Stimulated activated CD8-positive, alpha-beta memory T cell treated with anti-CD3 and anti-CD28 coated beads, Interleukin-4, amount 100 ng/mL, for 24 hours (primary cell): Measurements from ENCODE around the gene CBARP.

Experiments
- DNase-seq: peaks from one replicate; pipeline ENCODE4 v3.0.0-alpha.2; 2020; ENCODE audit warnings: low read depth

The CBARP gene

GRCh38 chr19:1265615-1266128, 27.9 kb upstream of the CBARP start:
- no peak for DNase-seq

DNA sequence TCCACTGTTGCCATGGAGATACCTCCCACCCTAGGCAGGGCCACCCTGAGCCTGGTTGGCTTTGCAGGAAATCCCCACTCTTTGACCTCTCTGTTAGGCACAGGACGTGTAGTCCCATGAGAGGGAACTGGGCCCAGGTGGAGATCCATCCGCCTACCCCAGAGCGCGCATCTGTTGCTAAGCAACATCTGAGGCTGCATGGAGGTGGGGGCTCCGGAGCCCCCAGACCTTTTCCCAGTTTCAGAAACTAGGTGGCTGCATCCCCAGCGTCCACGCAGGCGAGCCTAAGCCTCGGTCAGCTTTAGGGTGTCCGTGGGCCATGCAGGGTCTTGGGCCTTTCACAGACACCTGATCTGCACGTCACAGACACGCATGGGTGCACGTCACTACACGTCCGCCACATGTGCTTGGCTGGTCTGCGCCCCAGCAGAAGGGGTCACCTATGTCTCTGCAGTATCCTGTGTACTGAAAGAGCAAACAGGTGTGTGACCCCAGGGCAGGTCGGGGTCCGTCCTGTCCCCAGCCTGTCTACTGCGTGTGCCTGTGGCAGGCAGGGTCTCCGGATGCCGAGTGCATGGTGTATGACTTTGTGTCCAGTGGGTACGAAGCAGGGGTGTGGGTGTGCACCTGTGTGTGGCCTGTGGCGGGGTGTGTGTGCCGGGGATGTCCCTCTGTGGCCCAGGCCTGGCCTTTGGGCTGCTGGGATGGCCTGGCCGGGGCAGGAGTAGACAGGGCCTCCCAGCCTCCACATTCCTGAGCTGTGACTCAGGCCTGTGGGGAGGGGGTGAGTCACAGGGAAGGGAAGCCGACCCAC, 27.2 kb upstream of the CBARP start:
- DNase-seq = no peak

DNA sequence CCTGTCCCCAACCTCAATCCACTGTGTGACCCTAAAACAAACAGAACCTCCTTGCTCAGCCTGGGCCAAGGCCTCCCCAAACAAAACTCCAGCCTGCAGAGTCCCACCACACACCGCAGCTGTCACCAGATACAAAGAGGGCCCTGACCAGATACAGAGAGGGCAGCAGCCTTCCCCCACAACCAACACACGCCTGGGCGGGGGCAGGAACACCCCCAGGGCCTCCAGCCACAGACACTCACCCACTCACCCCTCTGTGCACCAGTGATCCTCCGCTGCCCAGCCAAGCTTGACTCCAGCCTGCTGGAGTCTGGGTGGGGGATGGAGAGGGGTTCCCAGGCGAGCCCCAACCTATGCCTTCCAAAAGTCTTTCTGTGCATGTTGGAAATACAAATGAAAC, 25.4 kb upstream of the CBARP start:
- no peak for DNase-seq

DNA sequence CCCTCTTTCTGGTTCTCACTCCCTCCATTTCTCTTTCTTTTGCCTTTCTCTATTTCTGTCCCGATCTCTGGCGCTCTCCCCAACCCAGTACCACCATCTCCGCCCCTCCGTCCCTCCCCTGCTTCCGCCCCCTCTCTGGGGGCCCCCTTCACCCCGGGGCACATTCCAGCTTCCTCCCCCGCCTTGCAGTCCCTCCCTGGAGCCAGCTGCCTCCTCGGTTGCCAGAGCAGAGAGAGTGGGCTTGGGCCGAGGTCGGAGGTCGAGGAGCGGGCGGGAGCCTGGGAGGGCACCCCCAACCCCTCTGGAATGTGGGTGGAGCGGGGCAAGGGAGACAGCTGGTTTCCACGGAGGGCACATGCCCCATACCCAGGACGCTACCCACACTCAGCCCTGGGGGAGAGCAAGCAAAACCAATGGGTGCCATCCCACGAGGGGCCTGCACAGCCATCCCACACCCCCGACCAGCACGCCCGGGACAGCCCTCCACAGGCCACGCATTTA, 24.9 kb upstream of the CBARP start:
- no peak for DNase-seq

DNA sequence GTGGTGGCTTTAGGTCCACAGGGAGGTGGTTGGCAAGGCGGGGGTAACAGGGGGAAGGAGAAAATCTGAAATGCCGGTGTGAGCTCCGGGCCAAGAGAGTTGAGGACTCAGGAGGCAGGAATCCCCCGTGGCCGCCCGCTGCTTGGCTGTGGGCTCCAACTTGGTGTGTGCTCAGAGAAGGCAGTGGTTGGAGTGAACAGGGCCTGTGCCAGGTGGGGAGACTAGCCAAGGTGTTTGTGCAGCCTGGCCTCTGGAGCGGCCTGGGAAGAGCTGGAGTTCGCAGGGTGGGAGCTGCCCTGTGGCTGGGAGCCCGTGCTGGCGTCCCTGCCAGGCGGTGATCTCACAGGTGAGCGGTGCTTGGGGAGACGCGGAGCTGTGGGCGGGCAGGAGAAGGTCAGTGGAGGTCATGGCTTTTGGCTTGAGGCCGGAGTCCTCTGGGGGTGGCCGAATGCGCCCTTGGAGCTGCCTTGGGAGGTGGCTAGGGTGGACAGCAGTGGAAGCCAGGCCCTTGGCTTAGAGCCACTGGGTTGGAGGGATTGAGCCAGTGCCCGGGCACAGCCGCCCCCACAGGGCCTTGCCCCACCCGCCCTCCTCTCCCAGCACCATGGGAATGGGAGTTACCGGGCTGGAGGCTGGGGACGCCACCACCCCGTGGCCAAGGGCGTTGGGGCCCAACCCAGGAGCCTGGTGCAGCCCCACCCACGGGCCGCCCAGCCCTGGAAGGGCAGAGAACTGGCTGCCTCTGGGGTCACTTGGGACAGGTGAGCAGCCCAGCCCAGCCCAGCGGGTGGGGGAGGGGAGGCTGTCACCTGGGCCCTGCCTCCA, 24.2 kb upstream of the CBARP start:
- DNase-seq = no peak

GRCh38 chr19:1261538-1261797, 23.7 kb upstream of the CBARP start:
- DNase-seq = no peak

GRCh38 chr19:1260749-1261537, 23.1 kb upstream of the CBARP start:
- DNase-seq = peak; percentile 94

DNA sequence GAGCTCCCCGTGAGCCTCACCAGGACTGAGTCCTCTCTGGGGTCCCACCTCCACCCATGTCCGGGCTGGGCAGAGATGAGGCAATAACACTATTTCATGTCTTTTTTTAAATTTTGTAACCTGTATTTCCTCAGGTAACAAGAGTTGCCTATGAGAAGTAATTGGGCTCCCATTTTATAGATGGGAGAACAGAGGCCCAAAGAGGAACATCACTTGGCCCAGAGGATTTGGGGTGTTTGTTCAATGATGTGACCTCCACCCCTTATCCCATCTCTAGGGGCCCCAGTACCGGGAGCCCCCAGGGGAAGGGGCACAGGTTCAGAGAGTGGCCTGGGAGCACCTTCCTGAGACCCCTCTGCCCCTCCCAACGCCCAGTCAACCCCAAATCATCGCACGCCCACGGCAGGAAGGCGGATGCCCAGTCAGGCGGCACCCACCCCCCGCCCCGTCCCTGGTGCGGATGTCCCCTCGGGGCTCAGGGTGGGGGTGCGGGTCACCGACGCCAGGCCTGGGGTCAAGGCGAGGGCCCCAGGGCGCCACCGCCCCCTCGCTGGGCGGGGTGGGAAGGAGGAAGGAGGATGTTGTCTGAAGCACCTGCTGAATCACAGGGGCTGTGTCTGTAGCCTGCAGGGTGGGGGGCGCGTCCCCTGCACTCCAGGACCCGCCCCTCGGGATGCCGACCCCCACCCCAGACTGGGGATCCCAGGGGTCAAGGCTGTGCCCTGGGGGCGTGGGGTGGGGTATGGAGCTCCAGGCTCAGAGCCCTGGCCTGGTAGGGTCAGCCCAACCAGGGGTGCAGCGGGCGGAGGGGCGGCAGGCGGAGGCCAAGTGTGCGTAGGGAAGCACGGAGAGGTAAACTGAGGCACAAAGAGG, 22.3 kb upstream of the CBARP start:
- DNase-seq = no peak

DNA sequence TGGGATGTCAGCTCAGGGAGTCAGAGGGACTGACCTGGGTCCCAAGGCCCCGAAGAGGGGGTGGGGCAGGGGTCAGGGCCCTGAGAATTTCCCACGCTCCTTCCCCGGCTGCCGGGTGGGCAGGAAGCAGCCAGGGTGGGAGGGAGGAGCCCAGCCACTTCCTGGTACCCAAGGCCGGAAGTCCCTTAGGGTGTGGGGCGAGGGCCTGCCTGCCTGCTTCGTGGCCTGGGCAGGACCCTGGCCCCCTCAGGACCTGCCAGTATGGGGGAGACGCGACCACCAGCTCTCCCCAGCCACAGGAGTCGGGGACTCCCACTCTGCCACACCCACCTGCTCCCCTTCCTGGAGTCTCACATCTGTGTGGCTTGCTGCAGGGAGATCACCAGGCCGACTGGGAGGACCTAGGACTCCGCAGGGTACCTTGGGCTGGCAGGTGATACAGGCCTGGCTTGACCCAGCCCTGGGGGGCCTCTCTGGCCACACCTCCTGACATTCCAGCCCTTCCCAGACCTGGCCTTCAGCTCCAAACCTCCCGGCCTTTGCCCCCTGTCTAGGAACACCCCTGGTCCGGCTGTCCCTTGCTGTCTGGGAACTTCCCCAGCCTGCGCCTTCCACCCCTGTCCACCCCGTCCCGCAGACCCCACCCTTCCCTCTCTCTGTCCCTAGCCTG, 21.5 kb upstream of the CBARP start:
- DNase-seq = no peak

DNA sequence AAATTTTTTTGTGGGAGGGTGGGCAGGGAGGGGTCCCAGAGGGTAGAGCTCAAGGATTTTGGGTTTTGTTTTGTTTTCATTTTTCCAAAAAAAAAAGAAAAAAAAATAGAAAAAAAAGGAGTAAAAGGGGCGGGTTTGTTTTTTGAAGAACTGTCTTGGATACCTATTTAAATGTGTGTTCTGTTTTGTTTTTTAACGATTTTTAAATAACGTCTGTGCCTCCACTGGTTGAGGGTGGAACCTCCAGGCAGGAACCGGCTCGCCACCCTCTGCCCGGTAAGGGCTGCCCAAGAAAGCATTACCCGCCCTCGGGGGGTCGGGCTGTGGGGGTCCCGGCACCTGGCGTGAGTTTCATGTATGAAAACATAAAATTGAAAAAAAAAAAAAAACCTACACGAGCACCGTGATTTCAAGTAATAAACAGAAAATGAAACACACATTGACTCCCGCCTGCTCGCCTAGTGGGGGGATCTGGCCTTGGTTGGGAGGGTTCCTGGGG, 21.0 kb upstream of the CBARP start:
- no peak for DNase-seq

DNA sequence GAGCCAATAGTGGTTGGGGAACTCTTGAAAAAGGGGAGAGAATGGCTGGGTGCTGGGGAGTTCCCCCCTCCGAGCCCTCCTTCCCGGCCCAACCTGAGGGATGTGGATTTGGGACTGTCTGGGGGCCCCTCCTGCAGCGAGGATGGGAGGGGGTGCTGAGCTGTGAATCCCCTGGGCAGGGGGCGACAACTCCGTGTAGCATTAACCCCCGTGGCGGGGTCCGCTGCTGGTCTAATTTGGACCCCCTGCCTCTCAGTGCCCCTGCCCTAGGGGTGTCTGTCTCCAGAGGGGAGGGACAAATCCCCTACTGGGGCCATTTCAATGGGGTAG, 20.3 kb upstream of the CBARP start:
- no peak for DNase-seq

DNA sequence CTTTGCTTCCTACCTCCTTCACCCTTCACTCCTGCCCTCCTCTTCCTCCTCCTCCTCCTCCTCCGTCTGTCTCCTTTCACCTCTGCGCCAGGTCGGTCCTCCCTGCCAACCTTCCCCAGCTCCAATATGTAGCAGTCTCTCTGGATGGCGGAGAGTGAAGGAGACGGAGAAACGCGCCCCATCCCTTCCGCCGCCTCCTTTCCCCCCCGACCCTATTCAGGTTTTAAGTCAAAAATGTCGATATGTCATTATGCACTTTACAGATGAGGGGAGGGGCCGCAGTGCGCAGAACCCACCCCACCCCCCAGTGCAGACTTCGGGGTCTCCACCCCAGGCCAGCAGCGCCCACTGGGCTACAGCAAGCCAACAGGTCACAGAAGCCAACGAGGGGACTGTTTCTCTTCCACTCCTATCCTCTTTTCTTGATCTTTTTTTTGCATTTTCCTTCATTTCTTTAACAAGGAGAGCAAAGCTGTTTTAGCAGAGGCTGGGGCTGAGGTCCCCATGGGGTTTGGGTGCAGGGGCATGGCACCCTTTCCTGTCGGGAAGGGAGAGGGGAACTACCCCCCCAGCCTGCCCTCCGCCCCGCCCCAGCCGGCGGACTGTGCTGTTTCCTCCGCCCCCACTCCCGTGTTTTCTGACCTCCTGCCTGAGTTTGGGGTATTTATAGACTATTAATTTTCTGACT, 19.8 kb upstream of the CBARP start:
- no peak for DNase-seq

DNA sequence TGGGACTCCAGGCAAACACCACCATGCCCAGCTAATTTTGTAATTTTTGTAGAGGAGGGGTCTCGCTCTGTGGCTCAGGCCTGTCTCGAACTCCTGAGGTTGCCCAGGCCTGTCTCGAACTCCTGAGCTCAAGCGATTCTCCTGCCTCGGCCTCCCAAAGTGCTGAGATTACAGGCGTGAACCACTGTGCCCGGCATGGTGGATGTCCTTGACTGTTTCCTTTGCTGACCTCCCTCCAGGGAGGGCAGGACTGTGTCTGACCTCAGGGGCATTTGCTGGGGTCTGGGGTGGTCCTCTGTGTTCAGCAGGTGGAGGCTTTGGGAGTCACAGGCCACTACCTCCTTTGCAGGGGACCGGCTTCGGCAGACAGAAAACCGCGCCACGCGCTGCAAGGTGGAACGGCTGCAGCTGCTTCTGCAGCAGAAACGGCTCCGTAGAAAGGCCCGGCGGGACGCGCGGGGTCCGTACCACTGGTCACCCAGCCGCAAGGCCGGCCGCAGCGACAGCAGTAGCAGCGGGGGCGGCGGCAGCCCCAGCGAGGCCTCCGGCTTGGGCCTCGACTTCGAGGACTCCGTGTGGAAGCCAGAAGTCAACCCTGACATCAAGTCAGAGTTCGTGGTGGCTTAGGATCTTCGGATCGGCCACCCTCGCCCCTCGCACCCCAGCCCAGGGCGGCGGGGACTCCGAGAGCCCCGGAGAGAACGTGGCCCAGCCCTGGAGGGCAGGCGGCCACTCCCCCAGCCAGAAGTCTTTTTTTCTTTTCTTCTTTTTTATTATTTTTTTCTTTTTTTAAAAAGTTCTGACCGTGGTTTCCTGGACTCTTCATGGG, 19.1 kb upstream of the CBARP start:
- DNase-seq = no peak

DNA sequence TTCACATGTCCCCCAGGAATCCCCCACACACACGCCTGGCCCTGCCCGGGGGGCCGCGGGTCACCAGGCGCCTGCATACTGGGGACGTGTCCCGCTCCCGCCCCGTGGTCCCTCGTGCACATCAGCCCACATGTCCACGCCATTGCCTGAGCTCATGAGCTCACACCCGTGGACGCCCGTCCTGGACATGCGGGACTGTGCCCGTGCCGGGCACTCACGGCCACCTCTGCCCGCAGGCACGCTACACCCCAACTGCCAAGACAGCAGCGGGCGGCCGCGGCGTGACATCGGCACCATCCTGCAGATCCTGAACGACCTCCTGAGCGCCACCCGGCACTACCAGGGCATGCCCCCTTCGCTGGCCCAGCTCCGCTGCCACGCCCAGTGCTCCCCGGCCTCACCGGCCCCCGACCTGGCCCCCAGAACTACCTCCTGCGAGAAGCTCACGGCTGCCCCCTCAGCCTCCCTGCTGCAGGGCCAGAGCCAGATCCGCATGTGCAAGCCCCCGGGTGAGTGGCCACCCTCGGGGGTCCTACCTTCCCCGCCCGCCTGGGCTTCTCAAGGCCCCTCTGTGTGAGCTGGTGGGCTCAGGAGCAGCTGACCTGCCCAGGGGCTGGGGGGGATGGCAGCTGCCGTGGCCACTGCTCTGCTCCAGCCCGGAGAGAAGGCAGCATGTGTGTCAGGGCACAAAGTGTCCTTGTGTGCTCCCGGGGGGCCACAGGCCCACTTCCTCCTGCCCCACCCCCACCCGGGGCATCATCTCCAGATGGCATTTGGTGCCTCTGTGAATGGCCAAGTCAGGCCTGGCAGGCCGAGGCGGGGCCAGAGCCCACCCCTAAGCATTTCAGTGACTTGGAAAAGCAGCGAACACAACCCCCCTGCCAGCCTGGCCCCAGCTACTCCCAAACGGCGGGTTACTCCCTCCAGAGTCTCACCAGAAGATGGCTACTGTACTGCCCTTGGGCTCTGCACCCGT, 17.7 kb upstream of the CBARP start:
- DNase-seq = no peak

DNA sequence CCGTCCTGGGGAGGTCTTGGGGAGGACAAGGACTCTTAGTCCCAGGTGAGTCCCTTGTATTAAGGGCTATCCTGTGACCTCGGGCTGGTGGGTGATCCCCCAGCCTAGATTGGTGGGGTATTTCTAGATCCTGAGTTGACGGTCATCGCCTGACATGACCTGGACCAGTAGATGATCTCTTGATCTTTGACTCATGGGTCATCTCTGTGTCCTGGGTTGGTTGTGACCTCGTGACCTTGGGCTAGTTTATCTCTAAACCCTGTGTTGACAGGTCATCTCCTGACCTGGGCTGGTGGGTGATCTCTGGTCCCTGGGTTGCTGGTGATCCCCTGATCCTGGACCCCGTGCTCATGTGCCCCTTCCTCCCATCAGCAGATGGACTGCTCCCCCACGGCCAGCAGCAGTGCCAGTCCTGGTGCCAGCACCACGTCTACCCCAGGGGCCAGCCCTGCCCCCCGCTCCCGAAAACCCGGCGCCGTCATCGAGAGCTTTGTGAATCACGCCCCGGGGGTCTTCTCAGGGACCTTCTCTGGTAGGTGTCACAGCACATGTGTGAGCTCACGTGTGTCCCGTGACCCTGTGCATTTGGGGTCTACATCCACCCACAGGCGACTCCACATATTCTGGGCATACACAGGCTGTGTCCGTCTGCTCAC, 16.9 kb upstream of the CBARP start:
- DNase-seq = no peak

DNA sequence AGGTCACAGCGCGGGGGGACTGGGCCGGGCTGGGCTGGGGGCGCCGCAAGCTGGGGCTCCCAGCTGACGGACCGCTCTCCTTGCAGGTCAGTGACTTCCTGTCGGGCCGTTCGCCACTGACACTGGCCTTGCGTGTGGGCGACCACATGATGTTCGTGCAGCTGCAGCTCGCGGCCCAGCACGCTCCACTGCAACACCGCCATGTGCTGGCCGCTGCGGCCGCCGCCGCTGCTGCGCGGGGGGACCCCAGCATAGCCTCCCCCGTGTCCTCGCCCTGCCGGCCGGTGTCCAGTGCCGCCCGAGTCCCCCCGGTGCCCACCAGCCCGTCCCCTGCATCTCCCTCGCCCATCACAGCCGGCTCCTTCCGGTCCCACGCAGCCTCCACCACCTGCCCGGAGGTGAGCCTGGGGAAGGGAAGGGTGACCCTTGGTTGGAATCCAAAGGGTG, 16.3 kb upstream of the CBARP start:
- DNase-seq = no peak

DNA sequence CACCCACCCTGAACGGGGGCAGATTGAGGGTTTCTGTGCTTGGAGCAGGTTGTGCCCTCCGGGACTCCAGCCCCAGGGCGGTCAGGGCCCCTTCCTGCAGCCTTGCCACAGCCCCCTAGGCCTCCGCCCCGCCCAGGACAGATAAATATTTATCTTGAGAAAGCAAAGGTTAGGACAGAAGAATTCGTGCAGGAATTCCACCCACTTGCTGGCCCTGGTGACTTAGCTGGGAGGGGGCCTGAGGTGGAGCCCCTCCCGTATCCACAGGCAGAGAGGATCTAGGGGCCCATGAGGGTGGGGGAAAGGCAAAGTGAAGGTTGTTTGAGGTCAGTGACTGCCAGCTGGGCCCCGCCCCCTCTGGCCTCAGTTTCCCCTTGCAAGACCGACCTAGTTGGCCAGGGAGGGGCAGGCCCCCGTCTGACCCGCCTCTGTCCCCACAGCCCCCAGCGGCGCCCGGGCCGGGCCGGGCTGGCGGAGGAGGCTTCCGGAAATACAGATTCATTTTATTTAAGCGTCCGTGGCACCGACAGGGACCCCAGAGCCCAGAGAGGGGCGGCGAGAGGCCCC, 15.8 kb upstream of the CBARP start:
- no peak for DNase-seq
